SK-N-SH treated with all-trans-retinoic acid at 6 μM for 48 hours (cell line): ENCODE results near the gene RUFY4.

ENCODE experiments used
- ATAC-seq: fragments of 200-7000 bp; cut with Tn5 transposase; 3 replicates; pipeline ENCODE4 v1.9.1; 2020; ENCODE audit warnings: mild to moderate bottlenecking, moderate library complexity
- ARNTL ChIP-seq: fragments of 450-650 bp; formaldehyde crosslinking; IDR thresholded peaks from 2 replicates; pipeline ENCODE4 v1.5.0; 2020; ENCODE audit warnings: low read depth, mild to moderate bottlenecking, moderate library complexity, borderline replicate concordance
- CREB5 ChIP-seq: fragments of 250-450 bp; sonication (Bioruptor Pico); IDR thresholded peaks from 2 replicates; pipeline ENCODE4 v1.5.1; 2020; ENCODE audit warnings: low read depth, mild to moderate bottlenecking, moderate library complexity
- CSDC2 ChIP-seq: fragments of 250-450 bp; sonication (Bioruptor Pico); IDR thresholded peaks from 2 replicates; pipeline ENCODE4 v1.5.0; 2020; ENCODE audit warnings: mild to moderate bottlenecking, moderate library complexity
- CSRNP3 ChIP-seq: fragments of 250-450 bp; sonication (Bioruptor Pico); IDR thresholded peaks from 2 replicates; pipeline ENCODE4 v1.5.1; 2021; ENCODE audit warnings: mild to moderate bottlenecking, moderate library complexity
- ESRRG ChIP-seq: fragments of 250-450 bp; sonication (Bioruptor Pico); IDR thresholded peaks from 2 replicates; pipeline ENCODE4 v1.6.1; 2021; ENCODE audit warnings: mild to moderate bottlenecking
- GLIS3 ChIP-seq: fragments of 250-450 bp; sonication (Bioruptor Pico); IDR thresholded peaks from 2 replicates; pipeline ENCODE4 v1.5.0; 2020; ENCODE audit warnings: mild to moderate bottlenecking, moderate library complexity
- ISL1 ChIP-seq: fragments of 250-450 bp; sonication (Bioruptor Pico); IDR thresholded peaks from 2 replicates; pipeline ENCODE4 v2.1.2; 2022; ENCODE audit warnings: mild to moderate bottlenecking, moderate library complexity
- OSR1 ChIP-seq: fragments of 250-450 bp; sonication (Bioruptor Pico); IDR thresholded peaks from 2 replicates; pipeline ENCODE4 v1.8.0; 2022; ENCODE audit warnings: moderate library complexity, mild to moderate bottlenecking, inconsistent platforms
- PATZ1 ChIP-seq: fragments of 250-450 bp; sonication (Bioruptor Pico); IDR thresholded peaks from 2 replicates; pipeline ENCODE4 v1.8.0; 2020; ENCODE audit warnings: mild to moderate bottlenecking, moderate library complexity, borderline replicate concordance
- POU6F1 ChIP-seq: fragments of 250-450 bp; sonication (Bioruptor Pico); IDR thresholded peaks from 2 replicates; pipeline ENCODE4 v1.8.0; 2021; ENCODE audit warnings: low read depth, mild to moderate bottlenecking, moderate library complexity, borderline replicate concordance
- PPARA ChIP-seq: fragments of 250-450 bp; sonication (Bioruptor Pico); IDR thresholded peaks from 2 replicates; pipeline ENCODE4 v1.5.0; 2020; ENCODE audit warnings: mild to moderate bottlenecking, borderline replicate concordance
- RARB ChIP-seq: fragments of 250-450 bp; sonication (Bioruptor Pico); IDR thresholded peaks from 2 replicates; pipeline ENCODE4 v1.8.0; 2021; ENCODE audit warnings: mild to moderate bottlenecking, moderate library complexity
- SNAI2 ChIP-seq: fragments of 250-450 bp; sonication (Bioruptor Pico); IDR thresholded peaks from 2 replicates; pipeline ENCODE4 v1.5.0; 2020; ENCODE audit warnings: mild to moderate bottlenecking, moderate library complexity
- TCF4 ChIP-seq: fragments of 250-450 bp; sonication (Bioruptor Pico); IDR thresholded peaks from 2 replicates; pipeline ENCODE4 v1.8.0; 2021; ENCODE audit warnings: mild to moderate bottlenecking, moderate library complexity, borderline replicate concordance
- TOX ChIP-seq: fragments of 250-450 bp; sonication (Bioruptor Pico); IDR thresholded peaks from 2 replicates; pipeline ENCODE4 v1.8.0; 2021; ENCODE audit warnings: mild to moderate bottlenecking, moderate library complexity, borderline replicate concordance
- TSHZ2 ChIP-seq: fragments of 250-450 bp; sonication (Bioruptor Pico); IDR thresholded peaks from 2 replicates; pipeline ENCODE4 v1.5.0; 2020; ENCODE audit warnings: mild to moderate bottlenecking, moderate library complexity
- ZC3H10 ChIP-seq: fragments of 250-450 bp; sonication (Bioruptor Pico); IDR thresholded peaks from 2 replicates; pipeline ENCODE4 v1.5.1; 2021; ENCODE audit warnings: mild to moderate bottlenecking, moderate library complexity
- ZFP3 ChIP-seq: fragments of 250-450 bp; sonication (Bioruptor Pico); IDR thresholded peaks from 2 replicates; pipeline ENCODE4 v1.5.0; 2020; ENCODE audit warnings: mild to moderate bottlenecking, moderate library complexity
- ZFP30 ChIP-seq: fragments of 450-650 bp; formaldehyde crosslinking; IDR thresholded peaks from 2 replicates; pipeline ENCODE4 v1.5.0; 2022; ENCODE audit warnings: mild to moderate bottlenecking, moderate library complexity
- ZNF565 ChIP-seq: fragments of 450-650 bp; formaldehyde crosslinking; conservative IDR thresholded peaks from 2 replicates; pipeline ENCODE4 v1.5.0; 2020; ENCODE audit warnings: low read depth, mild to moderate bottlenecking, moderate library complexity
- ZNF8 ChIP-seq: fragments of 450-650 bp; formaldehyde crosslinking; IDR thresholded peaks from 2 replicates; pipeline ENCODE4 v1.5.0; 2020; ENCODE audit warnings: mild to moderate bottlenecking, moderate library complexity

Gene RUFY4

GRCh38 chr2:218128781-218129457 lies 59.9 kb downstream of the RUFY4 start:
- TF ChIP-seq GLIS3 (CRISPR knock-in tag) (no peak), ZNF565 (CRISPR knock-in tag) (no peak), RARB (CRISPR knock-in tag) (no peak), PPARA (CRISPR knock-in tag) (no peak), TOX (no peak), CREB5 (no peak), ESRRG (no peak), ISL1 (CRISPR knock-in tag) (no peak), ZNF8 (CRISPR knock-in tag) (no peak), TCF4 (CRISPR knock-in tag) (no peak), CSRNP3 (no peak), PATZ1 (CRISPR knock-in tag) (no peak), TSHZ2 (CRISPR knock-in tag) (no peak), ZFP30 (CRISPR knock-in tag) (no peak), ZFP3 (no peak), ZC3H10 (no peak), CSDC2 (CRISPR knock-in tag) (no peak), OSR1 (CRISPR knock-in tag) (no peak), ARNTL (no peak)
- ATAC-seq, result no peak

GRCh38 chr2:218129458-218130135 lies 60.5 kb downstream of the RUFY4 start:
- no peak for TF ChIP-seq PPARA (CRISPR knock-in tag)
- TF ChIP-seq ZNF565 (CRISPR knock-in tag), result no peak
- TF ChIP-seq SNAI2 (CRISPR knock-in tag), result no peak
- TF ChIP-seq ZFP30 (CRISPR knock-in tag), result no peak
- TF ChIP-seq ZFP3, result no peak
- no peak for TF ChIP-seq ESRRG
- no peak for TF ChIP-seq RARB (CRISPR knock-in tag)
- no peak for TF ChIP-seq GLIS3 (CRISPR knock-in tag)
- TF ChIP-seq ZNF8 (CRISPR knock-in tag), result no peak
- TF ChIP-seq CREB5, result no peak
- TF ChIP-seq POU6F1, result no peak
- no peak for TF ChIP-seq OSR1 (CRISPR knock-in tag)
- no peak for TF ChIP-seq PATZ1 (CRISPR knock-in tag)
- TF ChIP-seq TOX, result no peak
- TF ChIP-seq CSRNP3, result no peak
- ATAC-seq, result no peak
